Measurements from ENCODE around the gene SLC1A3. TPM values are rescaled to one million over a fixed set of nuclear protein-coding genes. Genes with fewer than 3 reads are reported as not detected.
"Not testable (repeated sequence)": the region's sequence is repeated elsewhere in the genome, so short reads cannot be mapped to it uniquely, and the experiment has no call there.

Gene SLC1A3
- total RNA-seq, 1 donor from 2014 or later, result 0.25 TPM

- TF ChIP-seq CTCF (IDR thresholded peaks at IDR 0.05; ENCODE audit: insufficient read depth, low read length, poor library complexity, severe bottlenecking), result no peak
- H3K27me3 ChIP-seq (ENCODE audit: control insufficient read depth, insufficient read depth, low read length), result no peaks in the 10 kb centered on the region
- H3K36me3 ChIP-seq (ENCODE audit: control insufficient read depth, insufficient read depth, low read length), result no peaks in the 10 kb centered on the region
- no peak overlapping the region for H3K4me3 ChIP-seq (ENCODE audit: low read depth, low read length)
- no peak for DNase-seq (ENCODE audit: low read depth)
Measured at GRCh38 chr5:36571401-36572042, 34.9 kb upstream of the SLC1A3 start.

- DNase-seq (ENCODE audit: low read depth), result peak; percentile 66
- no peaks in the 10 kb centered on the region for H3K36me3 ChIP-seq (ENCODE audit: control insufficient read depth, insufficient read depth, low read length)
- no peak for TF ChIP-seq CTCF (IDR thresholded peaks at IDR 0.05; ENCODE audit: insufficient read depth, low read length, poor library complexity, severe bottlenecking)
- no peaks in the 10 kb centered on the region for H3K27me3 ChIP-seq (ENCODE audit: control insufficient read depth, insufficient read depth, low read length)
- no peak overlapping the region for H3K4me3 ChIP-seq (ENCODE audit: low read depth, low read length)
Measured at GRCh38 chr5:36573438-36573837, 33.0 kb upstream of the SLC1A3 start.

GRCh38 chr5:36575361-36575781, 31.0 kb upstream of the SLC1A3 start:
- H3K27me3 ChIP-seq (ENCODE audit: control insufficient read depth, insufficient read depth, low read length), result no peaks in the 10 kb centered on the region
- no peaks in the 10 kb centered on the region for H3K36me3 ChIP-seq (ENCODE audit: control insufficient read depth, insufficient read depth, low read length)
- no peak overlapping the region for H3K4me3 ChIP-seq (ENCODE audit: low read depth, low read length)
- DNase-seq (ENCODE audit: low read depth), result peak; percentile 41
- TF ChIP-seq CTCF (IDR thresholded peaks at IDR 0.05; ENCODE audit: insufficient read depth, low read length, poor library complexity, severe bottlenecking), result no peak

- Histone ChIP-seq H3K27me3 (ENCODE audit: control insufficient read depth, insufficient read depth, low read length) (no peaks in the 10 kb centered on the region), H3K36me3 (ENCODE audit: control insufficient read depth, insufficient read depth, low read length) (no peaks in the 10 kb centered on the region), H3K4me3 (ENCODE audit: low read depth, low read length) (no peak overlapping the region)
- TF ChIP-seq CTCF (IDR thresholded peaks at IDR 0.05; ENCODE audit: insufficient read depth, low read length, poor library complexity, severe bottlenecking), result no peak
- DNase-seq (ENCODE audit: low read depth), result no peak
Measured at GRCh38 chr5:36576721-36577120, 29.7 kb upstream of the SLC1A3 start.

GRCh38 chr5:36579858-36580257, 26.5 kb upstream of the SLC1A3 start:
- not testable (repeated sequence) for H3K36me3 ChIP-seq (ENCODE audit: control insufficient read depth, insufficient read depth, low read length); DNase-seq (ENCODE audit: low read depth); H3K27me3 ChIP-seq (ENCODE audit: control insufficient read depth, insufficient read depth, low read length); H3K4me3 ChIP-seq (ENCODE audit: low read depth, low read length)

- no peak overlapping the region for H3K4me3 ChIP-seq (ENCODE audit: low read depth, low read length)
- H3K27me3 ChIP-seq (ENCODE audit: control insufficient read depth, insufficient read depth, low read length), result no peaks in the 10 kb centered on the region
- H3K36me3 ChIP-seq (ENCODE audit: control insufficient read depth, insufficient read depth, low read length), result no peaks in the 10 kb centered on the region
- TF ChIP-seq CTCF (IDR thresholded peaks at IDR 0.05; ENCODE audit: insufficient read depth, low read length, poor library complexity, severe bottlenecking), result no peak
- no peak for DNase-seq (ENCODE audit: low read depth)
Measured at GRCh38 chr5:36581070-36581469, 25.3 kb upstream of the SLC1A3 start.

Measured in kidney epithelial cell (primary cell).